ENCODE measurements around the gene MCTP2.

Gene MCTP2

GRCh38 chr15:94446441-94446840, 215.1 kb downstream of the MCTP2 start:
- no peak overlapping the region for H2BK15ac ChIP-seq (ENCODE audit: low read length)
- H2BK120ac ChIP-seq (ENCODE audit: low read depth, low read length): no peak overlapping the region
- H2BK5ac ChIP-seq (ENCODE audit: low read length): no peak overlapping the region
- no peak overlapping the region for H3K4me3 ChIP-seq (ENCODE audit: low read length in 2 of 2)
- H2BK12ac ChIP-seq (ENCODE audit: low read length): no peak overlapping the region
- no peak overlapping the region for H3K18ac ChIP-seq (ENCODE audit: low read length)
- H3K9me3 ChIP-seq (replicated peaks in 1 of 2; ENCODE audit: control insufficient read depth in 2 of 2, insufficient read depth in 1 of 2, low read depth in 1 of 2, low read length in 2 of 2): no peaks in the 10 kb centered on the region
- no peak overlapping the region for H3K27ac ChIP-seq (replicated peaks; ENCODE audit: low read length)
- no peaks in the 10 kb centered on the region for H3K36me3 ChIP-seq (replicated peaks in 1 of 2; ENCODE audit: control insufficient read depth in 2 of 2, insufficient read depth in 2 of 2, low read length in 2 of 2)
- no peaks in the 10 kb centered on the region for H3K79me1 ChIP-seq (ENCODE audit: low read depth, low read length)
- H3K23ac ChIP-seq (ENCODE audit: low read depth, low read length, poor library complexity): no peak overlapping the region
- no peak overlapping the region for H2AFZ ChIP-seq (ENCODE audit: low read length)
- H4K8ac ChIP-seq (ENCODE audit: low read depth, low read length): no peak overlapping the region
- H3K27me3 ChIP-seq (ENCODE audit: control insufficient read depth in 3 of 3, insufficient read depth in 3 of 3, low read depth in 1 of 3, low read length in 3 of 3): no peaks in the 10 kb centered on the region
- no peak overlapping the region for H3K14ac ChIP-seq (ENCODE audit: low read length)
- no peak for DNase-seq (ENCODE audit: low spot score)
- H3K4me1 ChIP-seq (ENCODE audit: control insufficient read depth in 2 of 2, insufficient read depth in 1 of 2, low read depth in 1 of 2, low read length in 2 of 2): peaks cover 0 to 3% of the 10 kb centered on the region in 2 donors
- no peak overlapping the region for H2AK5ac ChIP-seq (ENCODE audit: low read depth, low read length)
- no peak overlapping the region for H3K4ac ChIP-seq (ENCODE audit: low read length)
- H3K9ac ChIP-seq (ENCODE audit: low read depth, low read length, poor library complexity): no peak overlapping the region
- no peak overlapping the region for H3K4me2 ChIP-seq (ENCODE audit: insufficient read depth, low read length, poor library complexity, severe bottlenecking)
- H4K91ac ChIP-seq (ENCODE audit: low read depth, low read length, poor library complexity): no peak overlapping the region

- no CpG with 5 or more reads among the region's 1 CpG for WGBS, 2 donors (ENCODE audit: extremely low coverage in 2 of 2, insufficient read length in 2 of 2, insufficient replicate concordance in 1 of 2)
- Histone ChIP-seq H3K27ac (replicated peaks; ENCODE audit: low read length) (no peak overlapping the region), H3K27me3 (ENCODE audit: control insufficient read depth in 3 of 3, insufficient read depth in 3 of 3, low read depth in 1 of 3, low read length in 3 of 3) (no peaks in the 10 kb centered on the region), H3K36me3 (replicated peaks in 1 of 2; ENCODE audit: control insufficient read depth in 2 of 2, insufficient read depth in 2 of 2, low read length in 2 of 2) (no peaks in the 10 kb centered on the region), H3K9me3 (replicated peaks in 1 of 2; ENCODE audit: control insufficient read depth in 2 of 2, insufficient read depth in 1 of 2, low read depth in 1 of 2, low read length in 2 of 2) (no peaks in the 10 kb centered on the region), H2BK15ac (ENCODE audit: low read length) (no peak overlapping the region), H2BK5ac (ENCODE audit: low read length) (no peak overlapping the region), H2BK120ac (ENCODE audit: low read depth, low read length) (no peak overlapping the region), H3K79me1 (ENCODE audit: low read depth, low read length) (no peaks in the 10 kb centered on the region), H4K8ac (ENCODE audit: low read depth, low read length) (no peak overlapping the region), H2AK5ac (ENCODE audit: low read depth, low read length) (no peak overlapping the region), H3K18ac (ENCODE audit: low read length) (no peak overlapping the region), H3K23ac (ENCODE audit: low read depth, low read length, poor library complexity) (no peak overlapping the region), H4K91ac (ENCODE audit: low read depth, low read length, poor library complexity) (no peak overlapping the region), H3K4ac (ENCODE audit: low read length) (no peak overlapping the region), H2BK12ac (ENCODE audit: low read length) (no peak overlapping the region), H3K4me1 (ENCODE audit: control insufficient read depth in 2 of 2, insufficient read depth in 1 of 2, low read depth in 1 of 2, low read length in 2 of 2) (peaks cover 0 to 3% of the 10 kb centered on the region in 2 donors), H3K14ac (ENCODE audit: low read length) (no peak overlapping the region), H3K4me3 (ENCODE audit: low read length in 2 of 2) (no peak overlapping the region), H3K4me2 (ENCODE audit: insufficient read depth, low read length, poor library complexity, severe bottlenecking) (no peak overlapping the region), H3K9ac (ENCODE audit: low read depth, low read length, poor library complexity) (no peak overlapping the region), H2AFZ (ENCODE audit: low read length) (no peak overlapping the region)
- no peak for DNase-seq (ENCODE audit: low spot score)
Measured at GRCh38 chr15:94451466-94451865, 220.1 kb downstream of the MCTP2 start.

GRCh38 chr15:94453227-94453988, 222.0 kb downstream of the MCTP2 start:
- Histone ChIP-seq H3K18ac (ENCODE audit: low read length) (no peak overlapping the region), H4K91ac (ENCODE audit: low read depth, low read length, poor library complexity) (no peak overlapping the region), H2BK15ac (ENCODE audit: low read length) (no peak overlapping the region), H2AK5ac (ENCODE audit: low read depth, low read length) (no peak overlapping the region), H3K79me1 (ENCODE audit: low read depth, low read length) (no peaks in the 10 kb centered on the region), H3K36me3 (replicated peaks in 1 of 2; ENCODE audit: control insufficient read depth in 2 of 2, insufficient read depth in 2 of 2, low read length in 2 of 2) (no peaks in the 10 kb centered on the region), H3K4me2 (ENCODE audit: insufficient read depth, low read length, poor library complexity, severe bottlenecking) (no peak overlapping the region), H2BK120ac (ENCODE audit: low read depth, low read length) (no peak overlapping the region), H3K27me3 (ENCODE audit: control insufficient read depth in 3 of 3, insufficient read depth in 3 of 3, low read depth in 1 of 3, low read length in 3 of 3) (no peaks in the 10 kb centered on the region), H3K14ac (ENCODE audit: low read length) (no peak overlapping the region), H3K23ac (ENCODE audit: low read depth, low read length, poor library complexity) (no peak overlapping the region), H3K27ac (replicated peaks; ENCODE audit: low read length) (no peak overlapping the region), H2BK5ac (ENCODE audit: low read length) (no peak overlapping the region), H2AFZ (ENCODE audit: low read length) (no peak overlapping the region), H3K9ac (ENCODE audit: low read depth, low read length, poor library complexity) (no peak overlapping the region), H3K4ac (ENCODE audit: low read length) (no peak overlapping the region), H2BK12ac (ENCODE audit: low read length) (no peak overlapping the region), H4K8ac (ENCODE audit: low read depth, low read length) (no peak overlapping the region), H3K4me3 (ENCODE audit: low read length in 2 of 2) (no peak overlapping the region), H3K4me1 (ENCODE audit: control insufficient read depth in 2 of 2, insufficient read depth in 1 of 2, low read depth in 1 of 2, low read length in 2 of 2) (peaks cover 1 to 3% of the 10 kb centered on the region in 2 donors), H3K9me3 (replicated peaks in 1 of 2; ENCODE audit: control insufficient read depth in 2 of 2, insufficient read depth in 1 of 2, low read depth in 1 of 2, low read length in 2 of 2) (no peaks in the 10 kb centered on the region)
- DNase-seq (ENCODE audit: low spot score): no peak
- WGBS, 2 donors (ENCODE audit: extremely low coverage in 2 of 2, insufficient read length in 2 of 2, insufficient replicate concordance in 1 of 2): no CpG with 5 or more reads among the region's 1 CpG

GRCh38 chr15:94455297-94455696, 223.9 kb downstream of the MCTP2 start:
- Histone ChIP-seq H3K4me1 (ENCODE audit: control insufficient read depth in 2 of 2, insufficient read depth in 1 of 2, low read depth in 1 of 2, low read length in 2 of 2) (peaks cover 4 to 5% of the 10 kb centered on the region in 2 donors), H4K8ac (ENCODE audit: low read depth, low read length) (no peak overlapping the region), H3K4ac (ENCODE audit: low read length) (no peak overlapping the region), H3K23ac (ENCODE audit: low read depth, low read length, poor library complexity) (no peak overlapping the region), H3K36me3 (replicated peaks in 1 of 2; ENCODE audit: control insufficient read depth in 2 of 2, insufficient read depth in 2 of 2, low read length in 2 of 2) (no peaks in the 10 kb centered on the region), H2BK15ac (ENCODE audit: low read length) (no peak overlapping the region), H3K9ac (ENCODE audit: low read depth, low read length, poor library complexity) (no peak overlapping the region), H2AK5ac (ENCODE audit: low read depth, low read length) (no peak overlapping the region), H3K27ac (replicated peaks; ENCODE audit: low read length) (no peak overlapping the region), H3K9me3 (replicated peaks in 1 of 2; ENCODE audit: control insufficient read depth in 2 of 2, insufficient read depth in 1 of 2, low read depth in 1 of 2, low read length in 2 of 2) (no peaks in the 10 kb centered on the region), H3K14ac (ENCODE audit: low read length) (no peak overlapping the region), H2AFZ (ENCODE audit: low read length) (no peak overlapping the region), H2BK12ac (ENCODE audit: low read length) (no peak overlapping the region), H3K18ac (ENCODE audit: low read length) (no peak overlapping the region), H3K79me1 (ENCODE audit: low read depth, low read length) (no peaks in the 10 kb centered on the region), H2BK120ac (ENCODE audit: low read depth, low read length) (no peak overlapping the region), H3K4me3 (ENCODE audit: low read length in 2 of 2) (no peak overlapping the region), H4K91ac (ENCODE audit: low read depth, low read length, poor library complexity) (no peak overlapping the region), H3K4me2 (ENCODE audit: insufficient read depth, low read length, poor library complexity, severe bottlenecking) (no peak overlapping the region), H3K27me3 (ENCODE audit: control insufficient read depth in 3 of 3, insufficient read depth in 3 of 3, low read depth in 1 of 3, low read length in 3 of 3) (no peaks in the 10 kb centered on the region), H2BK5ac (ENCODE audit: low read length) (no peak overlapping the region)
- no peak for DNase-seq (ENCODE audit: low spot score)
- no CpG with 5 or more reads among the region's 9 CpGs for WGBS, 2 donors (ENCODE audit: extremely low coverage in 2 of 2, insufficient read length in 2 of 2, insufficient replicate concordance in 1 of 2)
